OCI-LY3 (cell line): ENCODE results near the gene NFATC4.

Experiments used
- H2AFZ ChIP-seq: fragments of 200-600, 300-600 bp; shearing (Covaris generic); 2 replicates; pipeline ENCODE4 v1.6.0; 2014; ENCODE audit warnings: antibody characterized with exemption, low read depth, low read length
- H3K27ac ChIP-seq: fragments of 200-600, 300-600 bp; sonication (generic); 2 replicates; pipeline ENCODE4 v1.5.1; 2014; ENCODE audit warnings: mild to moderate bottlenecking, low read length, moderate library complexity, mixed read lengths
- H3K27me3 ChIP-seq: fragments of 200-600, 300-600 bp; sonication (generic); 2 replicates; pipeline ENCODE4 v1.6.1; 2014; ENCODE audit warnings: low read depth, low read length, mixed read lengths
- H3K36me3 ChIP-seq: fragments of 200-600, 300-600 bp; sonication (generic); replicated peaks from 2 replicates; pipeline ENCODE3; 2014; ENCODE audit warnings: low read depth, low read length, mixed read lengths
- H3K4me1 ChIP-seq: fragments of 300-600, 200-600 bp; sonication (generic); 2 replicates; pipeline ENCODE4 v1.6.1; 2014; ENCODE audit warnings: low read length, mixed read lengths
- H3K4me2 ChIP-seq: fragments of 200-600, 300-600 bp; sonication (generic); 2 replicates; pipeline ENCODE4 v1.6.1; 2014; ENCODE audit warnings: low read length, mixed read lengths
- H3K4me3 ChIP-seq: fragments of 300-600, 200-600 bp; sonication (generic); 2 replicates; pipeline ENCODE4 v1.5.1; 2014; ENCODE audit warnings: antibody characterized with exemption, mild to moderate bottlenecking, low read length, moderate library complexity
- H3K79me2 ChIP-seq: fragments of 300-600, 200-600 bp; shearing (Covaris generic); 2 replicates; pipeline ENCODE4 v1.6.1; 2014; ENCODE audit warnings: mild to moderate bottlenecking, low read length, mixed read lengths
- H3K9ac ChIP-seq: fragments of 300-600, 200-600 bp; shearing (Covaris generic); 2 replicates; pipeline ENCODE4 v1.6.0; 2014; ENCODE audit warnings: mild to moderate bottlenecking, low read length, moderate library complexity
- H3K9me3 ChIP-seq: fragments of 200-600, 300-600 bp; shearing (Covaris generic); 2 replicates; pipeline ENCODE4 v1.6.1; 2014; ENCODE audit warnings: low read length, mixed read lengths; ENCODE audit not compliant: insufficient read depth
- H4K20me1 ChIP-seq: fragments of 200-600, 300-600 bp; sonication (generic); 2 replicates; pipeline ENCODE4 v1.6.1; 2016; ENCODE audit warnings: low read length, mixed read lengths; ENCODE audit not compliant: insufficient read depth
- CTCF ChIP-seq: fragments of 200-600, 300-600 bp; sonication (generic); IDR thresholded peaks from 2 replicates; pipeline ENCODE4 v1.5.1; 2014; ENCODE audit warnings: antibody characterized with exemption, low read length, low read depth
- EZH2phosphoT487 ChIP-seq: fragments of 200-600 bp; shearing (Covaris generic); IDR thresholded peaks from 2 replicates; pipeline ENCODE4 v1.6.1; 2018; ENCODE audit warnings: antibody characterized with exemption, mixed run types, low read depth

NFATC4 gene

GRCh38 chr14:24356208-24356607 lies 11.8 kb upstream of the NFATC4 start:
- H3K4me2 ChIP-seq, result no peak overlapping the region
- H2AFZ ChIP-seq, result no peak overlapping the region
- H4K20me1 ChIP-seq, result no peaks in the 10 kb centered on the region
- peaks cover 1% of the 10 kb centered on the region; the same call in 1 of the 2 replicates for H3K4me1 ChIP-seq
- TF ChIP-seq CTCF, result no peak
- TF ChIP-seq EZH2phosphoT487, result no peak
- H3K79me2 ChIP-seq, result no peaks in the 10 kb centered on the region
- H3K36me3 ChIP-seq, result no peaks in the 10 kb centered on the region
- H3K9ac ChIP-seq, result no peak overlapping the region
- no peak overlapping the region for H3K4me3 ChIP-seq
- peaks cover 24% of the 10 kb centered on the region for H3K27me3 ChIP-seq
- H3K27ac ChIP-seq, result no peak overlapping the region
- H3K9me3 ChIP-seq, result no peaks in the 10 kb centered on the region

- Histone ChIP-seq H3K4me2 (no peak overlapping the region), H4K20me1 (no peaks in the 10 kb centered on the region), H2AFZ (no peak overlapping the region), H3K36me3 (no peaks in the 10 kb centered on the region), H3K4me3 (no peak overlapping the region), H3K79me2 (no peaks in the 10 kb centered on the region), H3K9me3 (no peaks in the 10 kb centered on the region), H3K4me1 (peaks cover 9% of the 10 kb centered on the region), H3K9ac (no peak overlapping the region), H3K27ac (no peak overlapping the region), H3K27me3 (peaks cover 6% of the 10 kb centered on the region; the same call in 1 of the 2 replicates)
- TF ChIP-seq EZH2phosphoT487 (no peak), CTCF (no peak)
These were observed 7.7 kb upstream of the NFATC4 start for GRCh38 chr14:24360281-24360680.

- Histone ChIP-seq H2AFZ (no peak overlapping the region), H3K27ac (no peak overlapping the region), H3K9ac (no peak overlapping the region), H3K36me3 (no peaks in the 10 kb centered on the region), H3K27me3 (peaks cover 6% of the 10 kb centered on the region; the same call in 1 of the 2 replicates), H3K79me2 (no peaks in the 10 kb centered on the region), H3K4me3 (no peak overlapping the region), H3K4me2 (no peak overlapping the region), H4K20me1 (no peaks in the 10 kb centered on the region), H3K9me3 (no peaks in the 10 kb centered on the region), H3K4me1 (peaks cover 14% of the 10 kb centered on the region)
- no peak for TF ChIP-seq CTCF
- TF ChIP-seq EZH2phosphoT487, result no peak
These were observed 6.7 kb upstream of the NFATC4 start for GRCh38 chr14:24361326-24361725.

- Histone ChIP-seq H2AFZ (no peak overlapping the region), H3K4me1 (peaks cover 14% of the 10 kb centered on the region), H3K27me3 (peaks cover 1% of the 10 kb centered on the region; the same call in 1 of the 2 replicates), H3K36me3 (no peaks in the 10 kb centered on the region), H3K4me2 (no peak overlapping the region), H3K27ac (no peak overlapping the region), H3K79me2 (no peaks in the 10 kb centered on the region), H3K9ac (no peak overlapping the region), H4K20me1 (no peaks in the 10 kb centered on the region), H3K9me3 (no peaks in the 10 kb centered on the region), H3K4me3 (no peak overlapping the region)
- TF ChIP-seq CTCF, result no peak
- TF ChIP-seq EZH2phosphoT487, result no peak
These were observed 5.6 kb upstream of the NFATC4 start for GRCh38 chr14:24362241-24362960.
